ENCODE results near the gene TIMM44.

GRCh38 chr19:7914598-7915045 is 28.8 kb downstream of the TIMM44 start, which contains the start of gene TGFBR3L:
- TF ChIP-seq EP300 (IDR thresholded peaks at IDR 0.05): no peak
- TF ChIP-seq CTCF (IDR thresholded peaks at IDR 0.05): no peak
- TF ChIP-seq POLR2AphosphoS5 (IDR thresholded peaks at IDR 0.05): peak in 1 of 2 donors; percentile 8
- TF ChIP-seq POLR2A (IDR thresholded peaks at IDR 0.05; ENCODE audit: low read depth): no peak

All from esophagus muscularis mucosa (tissue), 4 donors.